Sciatic nerve (tissue), 2 donors: ENCODE measurements around the gene DPEP3. TPM values are rescaled to one million over a fixed set of nuclear protein-coding genes. Genes with fewer than 3 reads are reported as not detected.
A peak's percentile ranks its signal among the peaks of the same experiment; 100 is the strongest.

Experiments used
- ATAC-seq: fragments of 200-7000 bp; cut with Tn5 transposase; one replicate; pipeline ENCODE4 v1.9.1; 2020; ENCODE audit warnings: mild to moderate bottlenecking, moderate library complexity
- DNase-seq: peaks from one replicate; pipeline ENCODE4 v3.0.0-alpha.2; 2020; ENCODE audit warnings: low spot score
- intact Hi-C: fragments of 100-400 bp; cut with DNase I; formaldehyde crosslinking; loops from one replicate; pipeline ENCODE4 v1.14.2; 2022
- total RNA-seq: library from RNA; stranded (reverse); fragmentation: NEBNext Ultra II Directional; extraction: Animal tissue kit (Norgen Biotek cat#: 25700); gene quantifications from one replicate; pipeline ENCODE4 v1.2.1, GENCODE V29; 2021
- donor health status: DM: no; HTN: no; CAD: no.
- donor health status: DM: no; HTN: no; CAD: no.

The DPEP3 gene
- total RNA-seq, 1 donor from 2014 or later = not detected

DNA sequence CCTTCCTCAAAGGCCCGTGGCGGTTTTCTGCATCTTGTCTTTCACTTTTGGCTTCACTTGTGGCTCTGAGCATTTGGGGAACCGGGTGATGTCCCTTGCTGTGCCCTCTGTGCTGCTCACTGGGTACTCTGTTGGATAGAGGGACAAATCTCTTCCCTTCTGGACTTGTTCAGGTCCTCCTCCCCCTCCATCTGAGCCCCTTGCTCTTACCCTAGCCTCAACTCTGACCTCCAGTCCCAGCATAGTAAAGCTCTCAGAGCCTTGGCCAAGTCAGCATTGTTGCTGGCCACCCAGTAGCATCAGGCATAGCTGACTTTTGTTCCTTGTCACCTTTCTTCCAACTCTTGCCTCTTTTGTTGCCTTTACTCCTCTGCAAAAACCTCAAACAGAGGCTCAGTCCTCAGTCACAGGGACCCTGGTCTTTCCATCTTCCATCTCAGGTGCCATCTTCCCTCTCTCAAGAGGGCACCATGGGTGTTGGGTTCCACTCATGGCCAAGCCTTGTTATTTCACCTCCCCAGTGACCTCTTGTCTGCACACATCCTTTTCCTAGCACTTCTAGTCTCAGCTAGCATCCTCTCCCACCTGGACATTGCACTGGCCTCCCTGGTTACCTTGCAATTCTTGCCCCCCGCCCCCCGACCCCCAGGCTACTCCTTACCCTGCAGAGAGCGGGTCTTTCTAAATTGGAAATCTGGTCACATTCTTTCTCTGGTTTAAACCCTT is 43.3 kb downstream of the DPEP3 start:
- no peak for ATAC-seq
- DNase-seq = no peak
- intact Hi-C loops = no loop called here

DNA sequence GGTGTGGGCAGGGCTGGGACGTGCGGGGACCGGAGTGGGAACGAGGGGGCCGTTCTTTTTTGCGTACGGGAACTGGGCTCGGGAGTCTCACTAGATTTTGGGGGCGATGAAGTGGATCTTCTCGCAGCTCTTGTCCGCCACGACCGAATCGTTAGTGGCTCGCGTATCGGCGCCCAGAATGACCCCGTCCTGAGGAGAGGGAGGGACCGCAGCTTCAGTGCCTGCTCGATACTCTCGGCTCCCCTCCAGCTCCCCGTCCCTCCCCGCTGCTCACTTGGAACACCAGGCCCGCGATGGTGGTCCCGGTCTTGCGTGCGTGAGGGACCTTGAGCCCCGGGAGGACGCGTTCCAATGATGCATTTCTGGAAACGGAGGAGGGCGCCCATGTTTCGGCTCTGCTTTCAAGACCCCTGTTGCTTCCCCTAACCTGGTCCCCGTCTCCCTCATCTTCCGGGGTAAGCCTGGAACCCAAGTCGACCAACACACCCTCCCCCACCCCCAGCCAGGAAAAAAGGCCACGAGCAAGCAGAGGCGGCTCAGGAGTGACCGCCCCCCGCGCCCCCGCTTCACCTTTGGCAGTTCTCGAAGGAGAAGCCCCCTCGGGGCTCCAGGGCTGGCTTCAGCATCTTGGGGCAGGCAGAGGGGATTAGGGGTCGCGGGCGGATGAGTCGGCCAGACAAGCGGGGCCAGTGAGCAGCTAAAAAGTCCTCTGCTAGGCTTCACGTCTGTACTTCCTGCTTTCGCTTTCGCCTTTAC is 44.0 kb downstream of the DPEP3 start, which contains the start of gene PSMB10:
PSMB10 (minus strand) TSS at position 727 of the 756 bp plus-strand sequence; CDS start at position 626, 101 bp downstream.
- intact Hi-C loops = no loop called here
- DNase-seq = peak; percentile 73
- peak; percentile 46 for ATAC-seq

DNA sequence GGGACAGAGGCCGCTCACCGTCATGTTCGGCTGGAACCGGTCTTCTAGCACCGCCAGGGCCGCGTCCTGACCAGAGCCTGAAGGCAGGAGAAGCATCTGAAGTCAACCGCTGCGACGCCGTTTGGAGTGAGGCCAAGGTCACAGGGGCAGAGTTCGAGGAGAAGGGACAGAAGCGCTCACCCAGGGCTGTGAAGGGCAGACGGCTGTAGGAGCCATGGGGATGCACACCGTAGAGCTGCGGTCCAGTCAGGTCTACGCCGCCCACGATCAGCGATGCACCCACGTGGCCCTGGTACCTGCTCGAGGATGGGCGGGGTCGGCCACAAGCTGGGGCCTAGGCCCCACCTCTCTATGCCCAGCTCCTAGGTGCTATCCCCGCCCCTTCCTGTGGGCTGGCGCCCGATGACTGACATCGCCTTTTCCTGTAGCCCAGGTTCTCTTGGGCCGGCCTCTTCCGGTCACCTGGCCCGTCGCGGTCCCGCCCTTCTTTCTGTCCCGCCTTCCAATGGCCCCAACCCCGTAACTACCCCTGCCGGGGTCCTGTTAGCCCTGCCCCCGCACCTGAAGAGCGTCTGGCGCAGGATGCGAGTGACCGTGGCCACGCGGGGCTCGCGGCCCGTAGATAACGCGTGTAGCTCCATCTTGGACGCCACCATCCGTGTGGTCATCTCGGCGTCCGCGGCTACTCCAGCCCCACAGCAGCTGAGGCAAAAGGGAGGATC is 44.7 kb downstream of the DPEP3 start:
- intact Hi-C loops = no loop called here
- peak; percentile 95 for DNase-seq
- peak; percentile 95 for ATAC-seq

DNA sequence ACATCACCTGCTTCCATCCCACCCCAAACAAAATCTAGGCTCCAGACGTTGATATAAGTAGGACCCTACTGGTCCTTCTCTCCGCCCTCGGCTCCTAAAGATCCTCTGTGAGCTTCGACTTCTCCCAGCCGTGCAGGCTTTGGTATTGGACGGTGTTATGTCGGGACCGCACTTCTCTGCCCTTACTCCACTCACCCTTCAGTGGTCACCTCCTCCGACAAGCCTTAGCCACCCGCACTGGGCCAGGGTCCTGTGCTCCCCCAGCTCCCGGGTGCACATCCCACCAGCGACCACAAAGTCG is 45.2 kb downstream of the DPEP3 start:
- DNase-seq (no peak), ATAC-seq (peak; percentile 13)
- intact Hi-C loops = no loop called here

DNA sequence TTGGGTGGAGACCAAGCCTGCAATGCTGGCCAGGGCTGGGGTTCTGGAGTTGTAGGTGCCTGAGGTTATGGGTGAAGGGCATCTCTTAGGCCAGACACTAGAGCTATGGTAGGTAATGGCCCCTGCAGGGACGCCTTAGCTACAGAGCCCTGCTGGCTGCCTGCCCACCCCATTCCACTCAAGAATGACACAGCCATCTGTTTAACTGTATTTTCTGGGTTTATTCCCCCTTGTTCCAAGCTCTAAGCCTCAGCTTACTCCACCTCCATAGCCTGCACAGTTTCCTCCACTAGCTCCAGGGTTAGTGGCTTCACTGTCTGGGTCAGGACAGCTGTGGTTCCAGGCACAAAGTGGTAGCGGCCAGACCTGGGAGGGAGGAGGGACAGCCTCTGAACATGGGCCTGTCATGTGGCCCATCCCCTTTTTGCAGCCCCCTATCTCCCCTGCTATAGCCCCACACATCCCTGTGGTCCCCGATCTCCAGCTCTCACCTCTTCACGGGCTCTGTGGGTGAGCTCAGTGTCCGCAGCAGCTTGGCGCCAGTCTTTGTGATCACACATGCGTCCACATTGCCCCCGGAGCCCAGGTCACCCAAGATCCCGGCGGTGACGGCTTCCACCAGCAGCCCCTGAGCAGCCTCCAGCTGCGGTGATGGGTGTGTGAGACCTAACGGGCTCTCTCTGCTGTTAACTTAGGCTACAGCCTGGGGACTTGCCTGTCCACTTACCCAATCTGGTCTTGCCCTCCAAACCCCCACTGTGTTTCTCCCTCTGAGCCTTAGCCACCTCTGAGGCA is 45.8 kb downstream of the DPEP3 start:
- peak; percentile 2 for ATAC-seq
- DNase-seq = peak; percentile 64
- intact Hi-C loops = no loop called here

- intact Hi-C loops = no loop called here
- DNase-seq (no peak), ATAC-seq (no peak)
Observed at GRCh38 chr16:67933805-67934204, 46.5 kb downstream of the DPEP3 start.

DNA sequence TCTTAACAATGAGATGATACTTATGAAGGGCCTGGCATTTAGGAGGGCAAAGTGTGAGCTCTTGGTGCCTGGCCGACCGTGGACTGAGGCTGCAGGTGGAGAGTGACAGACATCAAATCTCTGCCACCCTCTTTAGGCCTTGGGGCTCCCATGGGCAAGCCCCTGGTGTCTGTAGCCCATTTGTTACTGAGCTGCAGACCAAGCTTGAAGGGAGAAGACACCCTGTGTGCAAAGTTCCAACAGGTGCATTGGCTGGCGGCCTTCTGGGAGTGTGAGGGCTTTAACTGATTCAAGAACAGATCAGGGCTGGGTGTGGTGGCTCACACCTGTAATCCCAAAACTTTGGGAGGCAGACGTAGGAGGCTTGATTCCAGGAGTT is 47.8 kb downstream of the DPEP3 start:
- intact Hi-C loops = no loop called here
- no peak for DNase-seq
- no peak for ATAC-seq

DNA sequence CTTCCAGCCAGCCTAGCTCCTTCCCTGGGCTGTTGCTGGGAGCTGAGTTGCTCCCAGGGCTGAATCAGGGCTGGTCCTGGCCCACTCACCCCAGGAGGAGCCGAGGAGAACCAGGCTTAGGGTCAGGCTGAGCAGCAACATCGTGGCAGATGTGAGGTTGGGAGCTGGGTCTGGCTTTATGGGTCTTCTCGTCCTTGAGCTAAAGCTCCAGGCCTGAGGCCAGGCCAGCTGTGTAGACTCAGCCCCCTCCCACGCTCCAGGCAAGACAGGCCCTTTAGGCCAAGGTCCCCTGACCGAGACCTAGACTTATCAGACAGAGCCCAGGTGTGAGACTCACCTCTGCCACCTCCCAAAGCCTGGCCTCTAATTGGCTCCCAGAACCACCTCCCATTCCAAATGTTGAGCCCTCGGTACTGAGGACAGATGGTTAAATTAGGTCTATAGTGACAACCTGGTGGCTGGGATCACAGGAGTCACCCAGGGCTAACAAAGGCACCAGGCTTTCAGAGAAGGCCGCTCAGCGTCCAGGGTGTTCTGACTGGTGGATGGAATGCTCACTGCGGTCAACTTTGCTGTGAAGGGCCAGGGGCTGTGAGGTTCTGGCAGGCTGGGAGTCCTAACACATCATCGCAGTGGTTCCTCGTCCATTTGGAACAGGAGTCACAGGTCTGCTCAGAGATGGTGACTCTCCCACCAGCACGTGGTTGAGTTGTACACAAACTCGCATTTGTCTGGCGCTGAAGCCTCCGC is 48.4 kb downstream of the DPEP3 start, which contains the start of gene CTRL:
CTRL (minus strand) TSS at position 151 of the 750 bp plus-strand sequence; CDS start at position 141, 10 bp downstream.
- no peak for DNase-seq
- intact Hi-C loops = no loop called here
- no peak for ATAC-seq

DNA sequence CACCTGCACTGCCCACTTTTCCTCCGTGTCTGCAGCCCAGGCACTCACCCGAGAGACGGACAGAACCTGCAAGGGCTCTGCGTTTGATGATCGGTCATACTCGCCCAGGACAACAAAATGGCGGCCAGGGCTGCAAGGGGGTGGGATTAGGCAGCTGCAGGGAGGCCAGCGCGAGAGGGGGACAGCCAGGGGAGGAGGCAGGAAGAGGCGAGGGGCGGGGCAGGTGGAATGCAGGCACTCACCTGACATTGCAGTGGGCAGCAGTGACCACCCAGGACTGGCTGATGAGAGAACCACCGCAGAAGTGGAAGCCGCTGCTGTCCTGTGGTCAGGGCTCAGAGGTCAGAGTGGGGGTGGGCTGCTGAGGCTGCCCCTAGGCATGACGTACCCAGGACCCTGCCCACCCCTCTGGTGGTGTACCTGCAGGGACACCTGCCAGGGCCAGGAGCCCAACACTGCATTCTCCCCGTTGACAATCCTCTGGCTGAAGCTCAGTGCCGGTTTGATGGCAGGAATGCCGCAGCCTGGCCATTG is 49.6 kb downstream of the DPEP3 start:
- ATAC-seq = no peak
- intact Hi-C loops = no loop called here
- DNase-seq = peak; percentile 56

DNA sequence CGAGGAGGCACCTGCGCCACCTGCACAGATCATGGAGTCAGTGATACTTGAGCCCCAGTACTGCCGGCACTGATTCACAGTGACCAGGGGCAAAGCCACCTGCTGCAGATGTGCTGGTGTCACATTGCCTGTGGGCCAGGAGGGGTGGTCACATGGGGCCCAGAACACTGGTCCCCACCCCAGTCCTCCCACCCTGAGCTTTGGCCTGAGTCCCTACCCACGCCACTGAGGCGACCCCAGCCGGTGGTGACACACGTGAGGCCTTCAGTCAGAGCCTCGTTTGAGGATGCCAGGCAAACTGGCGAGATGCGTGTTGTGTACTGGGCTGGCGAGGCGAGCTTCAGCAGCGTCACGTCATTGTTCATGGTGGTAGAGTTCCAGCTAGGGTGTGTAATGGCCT is 50.1 kb downstream of the DPEP3 start:
- intact Hi-C loops = no loop called here
- ATAC-seq = no peak
- no peak for DNase-seq

GRCh38 chr16:67928561-67929364 is 51.5 kb downstream of the DPEP3 start:
- DNase-seq = peak; percentile 85
- ATAC-seq = peak; percentile 75
- intact Hi-C loops = loop anchor here (5.0 kb wide), 1 partner anchor 46 kb away; the partner anchor contains the start of gene NRN1L

- ATAC-seq (peak; percentile 1), DNase-seq (no peak)
- intact Hi-C loops = loop anchor here (5.0 kb wide), 1 partner anchor 46 kb away; the partner anchor contains the start of gene NRN1L
Observed at GRCh38 chr16:67928147-67928546, 52.2 kb downstream of the DPEP3 start.

DNA sequence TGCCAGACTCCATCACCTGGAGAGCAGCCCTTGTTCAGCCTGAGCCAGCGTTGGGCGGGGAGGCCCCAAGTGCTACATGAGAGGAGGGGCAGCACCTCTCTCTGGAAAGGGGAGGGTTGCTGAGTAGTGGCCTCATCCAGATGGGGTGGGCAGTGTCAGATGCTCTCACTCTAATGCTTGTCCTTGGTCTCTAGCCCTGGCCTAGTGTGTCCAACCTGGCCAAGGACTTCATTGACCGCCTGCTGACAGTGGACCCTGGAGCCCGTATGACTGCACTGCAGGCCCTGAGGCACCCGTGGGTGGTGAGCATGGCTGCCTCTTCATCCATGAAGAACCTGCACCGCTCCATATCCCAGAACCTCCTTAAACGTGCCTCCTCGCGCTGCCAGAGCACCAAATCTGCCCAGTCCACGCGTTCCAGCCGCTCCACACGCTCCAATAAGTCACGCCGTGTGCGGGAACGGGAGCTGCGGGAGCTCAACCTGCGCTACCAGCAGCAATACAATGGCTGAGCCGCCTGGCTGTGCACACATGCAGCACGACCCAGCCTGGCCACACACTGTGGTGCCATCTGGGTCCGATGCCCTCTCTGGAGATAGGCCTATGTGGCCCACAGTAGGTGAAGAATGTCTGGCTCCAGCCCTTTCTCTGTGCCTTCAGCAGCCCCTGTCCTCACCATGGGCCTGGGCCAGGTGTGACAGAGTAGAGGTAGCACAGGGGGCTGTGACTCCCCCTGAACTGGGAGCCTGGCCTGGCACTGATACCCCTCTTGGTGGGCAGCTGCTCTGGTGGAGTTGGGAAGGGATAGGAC is 53.0 kb downstream of the DPEP3 start:
- DNase-seq = no peak
- no peak for ATAC-seq
- intact Hi-C loops = loop anchor here (5.0 kb wide), 1 partner anchor 45 kb away; the partner anchor contains the start of gene NRN1L

DNA sequence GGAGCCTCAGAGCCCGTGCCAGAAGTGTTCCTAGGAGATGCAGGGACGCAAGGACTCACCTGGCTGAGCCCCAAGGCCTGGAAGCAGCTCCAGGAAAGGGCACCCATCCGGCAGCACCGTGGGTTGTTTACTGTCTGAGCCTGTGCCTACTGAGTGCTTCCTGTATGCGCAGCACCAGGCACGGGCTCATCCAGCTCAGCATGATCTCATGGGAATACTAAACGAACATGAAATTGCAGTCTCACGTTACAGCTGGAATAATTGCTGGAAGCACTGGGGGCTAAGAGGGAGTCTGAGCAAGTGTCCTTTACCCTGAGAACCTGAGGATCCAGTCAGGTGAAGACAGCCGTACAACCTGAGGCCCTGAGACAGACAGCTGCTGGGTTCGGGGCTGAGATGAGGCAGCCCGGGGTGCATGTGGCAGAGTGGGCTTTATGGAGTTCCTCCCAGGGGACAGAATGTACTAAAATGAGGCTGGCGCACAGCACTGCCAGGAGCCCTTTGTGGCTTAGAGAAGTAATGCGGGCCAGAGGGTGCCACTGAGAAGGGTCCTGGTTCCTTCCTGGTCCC is 54.0 kb downstream of the DPEP3 start:
- peak; percentile 40 for ATAC-seq

More for the DNA sequence above, 54.0 kb downstream of the DPEP3 start:
- intact Hi-C loops = loop anchor here (5.0 kb wide), 1 partner anchor 44 kb away; the partner anchor contains the start of gene NRN1L
- DNase-seq = no peak
